ENCODE data around the gene NOS1AP.
A peak's percentile ranks its signal among the peaks of the same experiment; 100 is the strongest.

The NOS1AP gene

DNA sequence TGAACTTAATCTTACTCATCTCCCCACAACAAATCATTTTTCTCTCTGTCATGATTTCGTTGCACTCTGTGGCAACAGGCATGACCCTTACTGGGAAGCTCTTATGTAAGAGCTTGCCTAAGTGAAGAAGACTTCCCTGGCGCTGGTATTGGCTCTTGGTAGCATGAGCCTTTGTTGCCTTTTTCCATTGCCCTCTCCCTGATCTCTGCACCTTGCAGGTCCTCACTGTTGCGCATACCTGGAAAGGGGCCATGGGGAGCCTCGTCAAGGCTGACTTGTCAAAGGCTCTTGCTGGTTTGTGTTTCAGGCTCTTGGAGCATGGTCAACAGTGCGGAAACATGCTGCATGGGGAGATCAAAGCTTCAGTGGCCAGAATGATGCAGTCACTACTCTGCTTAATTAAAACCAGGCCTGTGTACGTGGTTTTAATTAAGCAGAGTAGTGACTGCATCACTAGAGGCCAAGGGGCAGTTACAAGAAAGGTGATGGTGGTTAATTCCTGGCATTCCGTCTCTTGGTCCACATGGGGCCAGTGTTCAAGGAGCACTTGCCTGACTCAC lies 165.8 kb downstream of the NOS1AP start:
- DNase-seq, result no peak
- WGBS (ENCODE audit: extremely low coverage, insufficient coverage, low lambda C conversion rate), result no CpG with 5 or more reads among the region's 7 CpGs

DNA sequence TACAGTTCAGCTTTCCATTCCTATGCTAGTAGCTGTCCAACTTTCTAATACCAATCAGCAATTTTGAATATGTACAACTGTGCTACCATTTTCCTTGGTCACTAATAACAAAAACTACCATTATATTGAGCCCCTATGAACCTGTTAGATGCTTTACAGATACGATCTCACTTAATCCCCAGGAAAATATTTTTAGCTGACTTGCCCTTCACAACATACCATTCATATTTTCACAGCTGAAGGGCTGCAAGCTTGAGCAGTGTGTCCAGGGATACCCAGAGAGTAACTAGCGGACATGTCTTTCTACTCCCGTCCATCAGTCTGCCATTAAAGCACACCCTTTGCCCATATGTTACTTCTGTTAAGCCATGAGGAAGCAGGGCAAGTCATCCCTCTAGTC lies 166.7 kb downstream of the NOS1AP start:
- Histone ChIP-seq H3K4me2 (ENCODE audit: low read length) (no peak overlapping the region), H4K5ac (ENCODE audit: low read length) (no peak overlapping the region), H3K79me1 (ENCODE audit: low read length) (peaks cover 7% of the 10 kb centered on the region), H2BK15ac (replicated peaks; ENCODE audit: low read depth) (no peak overlapping the region), H3K56ac (ENCODE audit: low read length) (no peak overlapping the region), H2BK5ac (ENCODE audit: low read length) (no peak overlapping the region), H2BK120ac (ENCODE audit: low read depth, low read length) (no peak overlapping the region), H2AK5ac (ENCODE audit: low read length) (no peak overlapping the region), H4K8ac (ENCODE audit: low read depth, low read length) (no peak overlapping the region), H3K79me2 (ENCODE audit: control insufficient read depth, insufficient read depth, low read length) (peaks cover 2% of the 10 kb centered on the region), H3K27me3 (ENCODE audit: insufficient read depth, low read length, poor library complexity) (no peaks in the 10 kb centered on the region), H3K4ac (ENCODE audit: low read depth, low read length) (no peak overlapping the region), H3K23ac (ENCODE audit: low read length) (no peak overlapping the region), H3K4me1 (ENCODE audit: control insufficient read depth, low read depth, low read length) (no peaks in the 10 kb centered on the region), H3K27ac (ENCODE audit: low read depth, low read length) (no peak overlapping the region), H3K4me3 (ENCODE audit: low read length) (no peak overlapping the region), H3K18ac (ENCODE audit: low read length) (no peak overlapping the region), H3K9ac (ENCODE audit: low read length) (no peak overlapping the region), H3K36me3 (ENCODE audit: control insufficient read depth, insufficient read depth, low read length) (no peaks in the 10 kb centered on the region)
- DNase-seq, result no peak
- no CpG with 5 or more reads among the region's 3 CpGs for WGBS (ENCODE audit: extremely low coverage, insufficient coverage, low lambda C conversion rate)

More for the DNA sequence above, 165.8 kb downstream of the NOS1AP start:
- Histone ChIP-seq H3K4me3 (ENCODE audit: low read length) (no peak overlapping the region), H3K36me3 (ENCODE audit: control insufficient read depth, insufficient read depth, low read length) (no peaks in the 10 kb centered on the region), H3K56ac (ENCODE audit: low read length) (no peak overlapping the region), H3K4me2 (ENCODE audit: low read length) (no peak overlapping the region), H3K4ac (ENCODE audit: low read depth, low read length) (no peak overlapping the region), H3K79me2 (ENCODE audit: control insufficient read depth, insufficient read depth, low read length) (peaks cover 2% of the 10 kb centered on the region), H4K5ac (ENCODE audit: low read length) (no peak overlapping the region), H3K27me3 (ENCODE audit: insufficient read depth, low read length, poor library complexity) (no peaks in the 10 kb centered on the region), H2BK120ac (ENCODE audit: low read depth, low read length) (no peak overlapping the region), H2BK15ac (replicated peaks; ENCODE audit: low read depth) (no peak overlapping the region), H2BK5ac (ENCODE audit: low read length) (no peak overlapping the region), H4K8ac (ENCODE audit: low read depth, low read length) (no peak overlapping the region), H3K79me1 (ENCODE audit: low read length) (peaks cover 7% of the 10 kb centered on the region), H3K9ac (ENCODE audit: low read length) (no peak overlapping the region), H3K27ac (ENCODE audit: low read depth, low read length) (no peak overlapping the region), H3K4me1 (ENCODE audit: control insufficient read depth, low read depth, low read length) (no peaks in the 10 kb centered on the region), H2AK5ac (ENCODE audit: low read length) (no peak overlapping the region), H3K18ac (ENCODE audit: low read length) (no peak overlapping the region), H3K23ac (ENCODE audit: low read length) (no peak overlapping the region)

DNA sequence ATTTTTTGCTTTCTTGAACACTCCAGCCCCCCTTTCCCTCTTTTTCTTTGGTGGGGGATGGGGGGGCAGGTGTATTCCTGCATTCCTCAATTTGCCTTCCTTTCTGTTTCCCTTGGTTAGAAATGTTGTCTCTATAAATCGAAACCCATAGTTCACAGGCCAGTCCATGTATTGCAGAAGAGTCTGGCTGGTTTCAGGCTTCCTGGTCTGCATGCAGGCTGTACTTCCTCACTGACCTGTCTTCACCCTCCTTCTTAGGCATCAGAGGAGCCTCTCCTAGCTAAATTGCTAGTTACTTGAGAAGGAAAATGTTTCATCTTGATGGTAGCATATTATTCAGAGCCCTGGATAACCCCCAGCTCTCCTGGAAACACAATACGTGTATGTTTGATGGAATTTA lies 167.1 kb downstream of the NOS1AP start:
- Histone ChIP-seq H3K18ac (ENCODE audit: low read length) (no peak overlapping the region), H3K27me3 (ENCODE audit: insufficient read depth, low read length, poor library complexity) (no peaks in the 10 kb centered on the region), H2BK5ac (ENCODE audit: low read length) (no peak overlapping the region), H3K4me1 (ENCODE audit: control insufficient read depth, low read depth, low read length) (no peaks in the 10 kb centered on the region), H4K8ac (ENCODE audit: low read depth, low read length) (no peak overlapping the region), H3K56ac (ENCODE audit: low read length) (no peak overlapping the region), H3K9ac (ENCODE audit: low read length) (no peak overlapping the region), H2BK15ac (replicated peaks; ENCODE audit: low read depth) (no peak overlapping the region), H3K36me3 (ENCODE audit: control insufficient read depth, insufficient read depth, low read length) (no peaks in the 10 kb centered on the region), H3K79me2 (ENCODE audit: control insufficient read depth, insufficient read depth, low read length) (peaks cover 2% of the 10 kb centered on the region), H3K4me3 (ENCODE audit: low read length) (no peak overlapping the region), H3K27ac (ENCODE audit: low read depth, low read length) (no peak overlapping the region), H3K79me1 (ENCODE audit: low read length) (peaks cover 7% of the 10 kb centered on the region), H3K4ac (ENCODE audit: low read depth, low read length) (no peak overlapping the region), H2AK5ac (ENCODE audit: low read length) (no peak overlapping the region), H4K5ac (ENCODE audit: low read length) (no peak overlapping the region), H3K23ac (ENCODE audit: low read length) (no peak overlapping the region), H2BK120ac (ENCODE audit: low read depth, low read length) (no peak overlapping the region), H3K4me2 (ENCODE audit: low read length) (no peak overlapping the region)
- DNase-seq, result no peak
- no CpG with 5 or more reads among the region's 2 CpGs for WGBS (ENCODE audit: extremely low coverage, insufficient coverage, low lambda C conversion rate)

DNA sequence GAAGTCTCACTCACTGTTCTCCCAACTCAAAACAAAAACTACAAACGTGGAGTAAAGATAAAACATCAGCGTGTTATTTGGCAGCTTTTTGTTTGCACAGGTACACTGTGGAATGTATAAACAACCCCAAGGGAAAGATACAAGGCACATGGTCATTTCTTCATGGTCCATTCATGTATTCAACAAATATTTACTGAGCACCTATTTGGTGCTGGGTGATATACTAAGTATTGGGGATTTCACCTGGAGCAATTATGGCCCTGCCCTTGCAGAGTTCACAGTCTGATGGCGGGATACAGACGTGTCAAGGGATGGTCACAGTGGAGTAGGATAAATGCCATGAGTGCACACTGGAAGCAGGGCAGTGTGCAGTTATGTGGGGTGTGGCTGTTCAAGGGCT lies 171.1 kb downstream of the NOS1AP start:
- Histone ChIP-seq H3K18ac (ENCODE audit: low read length) (no peak overlapping the region), H2BK15ac (replicated peaks; ENCODE audit: low read depth) (no peak overlapping the region), H3K4me1 (ENCODE audit: control insufficient read depth, low read depth, low read length) (no peaks in the 10 kb centered on the region), H3K23ac (ENCODE audit: low read length) (no peak overlapping the region), H4K8ac (ENCODE audit: low read depth, low read length) (no peak overlapping the region), H3K9ac (ENCODE audit: low read length) (no peak overlapping the region), H3K56ac (ENCODE audit: low read length) (no peak overlapping the region), H3K27me3 (ENCODE audit: insufficient read depth, low read length, poor library complexity) (no peaks in the 10 kb centered on the region), H4K5ac (ENCODE audit: low read length) (no peak overlapping the region), H2BK120ac (ENCODE audit: low read depth, low read length) (no peak overlapping the region), H3K79me2 (ENCODE audit: control insufficient read depth, insufficient read depth, low read length) (no peaks in the 10 kb centered on the region), H3K36me3 (ENCODE audit: control insufficient read depth, insufficient read depth, low read length) (no peaks in the 10 kb centered on the region), H2BK5ac (ENCODE audit: low read length) (no peak overlapping the region), H3K79me1 (ENCODE audit: low read length) (peaks cover 4% of the 10 kb centered on the region), H2AK5ac (ENCODE audit: low read length) (no peak overlapping the region), H3K4me3 (ENCODE audit: low read length) (no peak overlapping the region), H3K4ac (ENCODE audit: low read depth, low read length) (no peak overlapping the region), H3K4me2 (ENCODE audit: low read length) (no peak overlapping the region), H3K27ac (ENCODE audit: low read depth, low read length) (no peak overlapping the region)
- DNase-seq, result no peak
- WGBS (ENCODE audit: extremely low coverage, insufficient coverage, low lambda C conversion rate), result no CpG with 5 or more reads among the region's 4 CpGs

DNA sequence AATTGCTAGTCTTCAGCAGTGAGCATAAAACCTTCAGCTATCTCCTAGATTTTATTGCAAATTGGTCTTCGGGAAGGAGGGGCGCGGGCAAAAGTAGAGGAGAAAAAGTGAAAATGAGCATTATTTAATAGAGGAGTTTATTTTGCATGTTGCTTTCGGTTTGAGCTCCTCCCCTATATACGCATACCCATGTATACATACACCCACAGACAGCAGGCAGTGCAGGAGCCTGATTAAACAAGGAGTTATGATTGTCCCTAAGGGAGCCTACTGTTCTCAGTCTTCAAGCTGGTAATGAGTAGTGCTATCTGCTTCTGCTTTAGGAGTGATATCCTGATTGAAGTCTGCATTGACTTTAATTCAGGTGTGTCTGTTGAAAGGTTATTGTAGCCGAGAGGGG lies 173.3 kb downstream of the NOS1AP start:
- no peak overlapping the region for H3K4ac ChIP-seq (ENCODE audit: low read depth, low read length)
- no peak overlapping the region for H2BK120ac ChIP-seq (ENCODE audit: low read depth, low read length)
- no peaks in the 10 kb centered on the region for H3K79me2 ChIP-seq (ENCODE audit: control insufficient read depth, insufficient read depth, low read length)
- no peak overlapping the region for H3K56ac ChIP-seq (ENCODE audit: low read length)
- H3K18ac ChIP-seq (ENCODE audit: low read length), result no peak overlapping the region
- H4K5ac ChIP-seq (ENCODE audit: low read length), result no peak overlapping the region
- no peaks in the 10 kb centered on the region for H3K36me3 ChIP-seq (ENCODE audit: control insufficient read depth, insufficient read depth, low read length)
- no CpG with 5 or more reads among the region's 6 CpGs for WGBS (ENCODE audit: extremely low coverage, insufficient coverage, low lambda C conversion rate)
- no peak overlapping the region for H3K4me2 ChIP-seq (ENCODE audit: low read length)
- no peaks in the 10 kb centered on the region for H3K27me3 ChIP-seq (ENCODE audit: insufficient read depth, low read length, poor library complexity)
- H3K79me1 ChIP-seq (ENCODE audit: low read length), result peaks cover 4% of the 10 kb centered on the region
- no peak for DNase-seq
- no peak overlapping the region for H4K8ac ChIP-seq (ENCODE audit: low read depth, low read length)
- H2BK15ac ChIP-seq (replicated peaks; ENCODE audit: low read depth), result no peak overlapping the region
- no peak overlapping the region for H3K4me3 ChIP-seq (ENCODE audit: low read length)
- no peak overlapping the region for H3K23ac ChIP-seq (ENCODE audit: low read length)
- no peak overlapping the region for H3K9ac ChIP-seq (ENCODE audit: low read length)
- H2AK5ac ChIP-seq (ENCODE audit: low read length), result no peak overlapping the region
- H2BK5ac ChIP-seq (ENCODE audit: low read length), result no peak overlapping the region
- no peaks in the 10 kb centered on the region for H3K4me1 ChIP-seq (ENCODE audit: control insufficient read depth, low read depth, low read length)
- H3K27ac ChIP-seq (ENCODE audit: low read depth, low read length), result no peak overlapping the region

DNA sequence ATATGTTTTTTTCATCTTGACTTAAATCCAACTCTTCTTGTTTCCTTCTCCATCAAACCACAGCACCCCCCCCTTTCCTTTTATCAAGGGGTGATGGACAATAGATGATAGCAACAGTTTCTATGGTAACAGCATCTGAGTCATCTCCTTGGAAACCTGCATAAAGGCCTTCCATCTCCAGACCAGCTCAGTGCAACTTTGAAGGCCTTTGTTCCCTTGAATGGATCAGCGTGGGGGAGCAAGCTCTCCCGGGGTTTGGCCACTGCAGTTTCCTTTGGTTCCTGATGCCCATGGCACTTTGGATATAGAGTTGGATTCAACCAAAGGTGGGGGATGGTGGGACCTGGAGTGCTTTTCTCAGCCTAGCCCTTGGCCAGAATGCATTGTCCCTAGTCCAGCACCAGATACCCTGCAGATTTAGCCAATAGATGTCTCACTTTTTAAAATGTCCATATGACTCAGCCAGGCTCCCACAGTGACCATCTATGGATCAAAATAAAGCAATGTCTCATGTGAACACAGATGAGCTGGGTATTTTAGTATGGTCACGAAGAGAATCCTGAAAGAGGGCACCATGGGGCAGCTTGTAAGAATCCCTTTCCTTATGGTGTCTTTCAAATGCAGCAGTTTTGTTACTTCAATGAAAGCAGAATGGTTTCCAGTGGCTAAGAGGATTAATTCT lies 179.5 kb downstream of the NOS1AP start:
- H3K4me3 ChIP-seq (ENCODE audit: low read length), result no peak overlapping the region
- H2BK5ac ChIP-seq (ENCODE audit: low read length), result no peak overlapping the region
- no peak overlapping the region for H3K27ac ChIP-seq (ENCODE audit: low read depth, low read length)
- no peak overlapping the region for H2BK15ac ChIP-seq (replicated peaks; ENCODE audit: low read depth)
- no peak overlapping the region for H3K9ac ChIP-seq (ENCODE audit: low read length)
- DNase-seq, result peak; percentile 72
- H2BK120ac ChIP-seq (ENCODE audit: low read depth, low read length), result no peak overlapping the region
- no peak overlapping the region for H4K8ac ChIP-seq (ENCODE audit: low read depth, low read length)
- H3K4me2 ChIP-seq (ENCODE audit: low read length), result no peak overlapping the region
- peaks cover 10% of the 10 kb centered on the region for H3K4me1 ChIP-seq (ENCODE audit: control insufficient read depth, low read depth, low read length)
- no peak overlapping the region for H3K4ac ChIP-seq (ENCODE audit: low read depth, low read length)
- no peak overlapping the region for H3K18ac ChIP-seq (ENCODE audit: low read length)
- WGBS (ENCODE audit: extremely low coverage, insufficient coverage, low lambda C conversion rate), result no CpG with 5 or more reads among the region's 3 CpGs
- peaks cover 2% of the 10 kb centered on the region for H3K79me1 ChIP-seq (ENCODE audit: low read length)
- no peaks in the 10 kb centered on the region for H3K36me3 ChIP-seq (ENCODE audit: control insufficient read depth, insufficient read depth, low read length)
- H3K79me2 ChIP-seq (ENCODE audit: control insufficient read depth, insufficient read depth, low read length), result no peaks in the 10 kb centered on the region
- H3K27me3 ChIP-seq (ENCODE audit: insufficient read depth, low read length, poor library complexity), result no peaks in the 10 kb centered on the region
- H3K23ac ChIP-seq (ENCODE audit: low read length), result no peak overlapping the region
- H2AK5ac ChIP-seq (ENCODE audit: low read length), result no peak overlapping the region
- no peak overlapping the region for H4K5ac ChIP-seq (ENCODE audit: low read length)
- H3K56ac ChIP-seq (ENCODE audit: low read length), result no peak overlapping the region
